LoVo (cell line): Measurements from ENCODE around the gene TM9SF2.

Experiments
- DNase-seq: peaks from one replicate; pipeline ENCODE4 v3.0.0-alpha.2; 2016; ENCODE audit warnings: low spot score

The TM9SF2 gene

DNA sequence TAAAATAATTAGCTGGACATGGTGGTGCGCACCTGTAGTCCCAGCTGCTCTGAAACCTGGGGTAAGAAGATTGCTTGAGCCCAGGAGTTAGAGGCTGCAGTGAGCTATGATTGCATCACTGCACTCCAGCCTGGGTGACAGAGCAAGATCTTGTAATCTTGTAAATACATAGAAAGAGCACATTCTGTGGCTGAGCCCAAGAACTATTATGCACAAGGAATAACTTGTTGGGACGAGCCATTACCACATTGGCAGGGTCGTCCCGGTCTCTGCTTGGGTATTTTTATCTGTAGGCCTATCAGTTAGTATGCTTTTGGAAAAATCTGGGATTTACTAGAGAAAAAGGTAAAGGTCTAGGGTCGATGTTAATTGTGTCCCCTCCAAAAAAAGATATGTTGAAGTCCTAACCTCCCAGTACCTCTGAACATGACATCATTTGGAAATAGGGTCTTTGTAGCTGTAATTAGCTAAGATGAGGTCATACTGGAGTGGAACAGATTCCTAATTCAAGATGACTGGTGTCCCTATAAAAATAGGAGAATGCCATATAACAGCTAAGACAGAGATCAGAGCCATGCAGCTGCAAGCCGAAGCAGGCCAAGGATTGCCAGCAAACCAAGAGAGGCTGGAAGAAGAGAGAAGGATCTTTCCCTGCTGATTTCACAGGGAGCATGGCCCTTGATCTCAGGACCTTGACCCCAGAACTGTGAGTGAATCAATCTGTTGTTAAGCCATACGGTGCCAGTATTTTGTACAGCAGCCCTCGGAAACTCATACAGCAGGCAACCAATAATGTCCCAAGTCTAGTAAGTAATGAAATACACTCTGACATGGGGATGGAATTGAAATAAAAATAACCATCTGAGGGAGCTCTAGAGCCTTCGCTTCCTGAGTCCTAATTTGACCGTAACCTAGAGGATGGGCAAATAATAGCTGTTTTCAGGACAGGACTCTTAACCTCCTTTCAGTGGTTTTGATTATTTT lies 77.0 kb downstream of the TM9SF2 start:
- no peak for DNase-seq

DNA sequence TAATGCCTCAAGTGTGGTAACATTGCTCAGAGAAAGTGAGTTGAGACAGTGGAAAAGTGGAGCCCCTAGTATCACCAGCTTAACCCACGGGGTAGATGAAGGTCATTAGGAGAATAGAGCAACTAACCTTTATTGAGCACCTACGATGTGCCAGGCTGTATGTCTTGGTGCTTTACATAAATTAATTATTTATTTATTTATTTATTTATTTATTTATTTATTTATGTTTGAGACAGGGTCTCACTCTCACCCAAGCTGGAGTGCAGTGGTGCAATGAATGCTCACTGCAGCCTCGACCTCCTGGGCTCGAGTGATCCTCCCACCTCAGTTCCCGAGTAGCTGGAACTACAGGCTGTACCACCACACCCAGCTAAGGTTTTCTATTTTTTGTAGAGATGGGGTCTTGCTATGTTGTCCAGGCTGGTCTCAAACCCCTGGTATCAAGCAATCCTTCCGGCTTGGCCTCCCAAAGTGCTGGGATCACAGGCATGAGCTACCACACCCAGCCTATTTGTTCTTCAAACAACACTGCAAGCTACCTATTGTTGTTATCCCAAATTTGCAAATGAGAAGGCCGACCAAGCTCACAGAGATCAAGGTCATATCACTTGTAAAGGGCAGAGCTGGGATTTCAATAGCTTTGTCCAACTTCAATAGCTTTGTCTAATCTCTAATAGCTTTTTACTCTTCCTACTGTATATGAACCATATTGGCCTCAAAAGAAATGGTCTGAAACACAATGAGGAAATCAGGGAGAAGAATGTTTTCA lies 79.4 kb downstream of the TM9SF2 start:
- DNase-seq = no peak

DNA sequence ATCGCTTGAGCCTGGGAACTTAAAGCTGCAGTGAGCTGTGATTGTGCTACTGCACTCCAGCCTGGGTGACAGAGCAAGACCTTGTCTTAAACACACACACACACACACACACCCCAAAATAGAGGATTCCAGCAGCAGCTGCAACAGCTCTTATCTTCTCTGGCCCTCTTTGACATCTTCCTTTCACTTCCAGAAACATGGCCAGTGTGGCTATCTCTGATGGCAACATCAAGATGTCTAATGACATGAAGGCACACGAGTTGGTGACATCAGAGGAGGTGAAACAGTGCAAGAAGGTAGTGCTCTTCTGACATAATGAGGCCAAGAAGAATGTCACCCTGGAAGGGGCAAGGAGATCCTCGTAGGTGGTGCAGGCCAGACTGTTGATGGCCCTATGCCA lies 81.2 kb downstream of the TM9SF2 start:
- no peak for DNase-seq

DNA sequence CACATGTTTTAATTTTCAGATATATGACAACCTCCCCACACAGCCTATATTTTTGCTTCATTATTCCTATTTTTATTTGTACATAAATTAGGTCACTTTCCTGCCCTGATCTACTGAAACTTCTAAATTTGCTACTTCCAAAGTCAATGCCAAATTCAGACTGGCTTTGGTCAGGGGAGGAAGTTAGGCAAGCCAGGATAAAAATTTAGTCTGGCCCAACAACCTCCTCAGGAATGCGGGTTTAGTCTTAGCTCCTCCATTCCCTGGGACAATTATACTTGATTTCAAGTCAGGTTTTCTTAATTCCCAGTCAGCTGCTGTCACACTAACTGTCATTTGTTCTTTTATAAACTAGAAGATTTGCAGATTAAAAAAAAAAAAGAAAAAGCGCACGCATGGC lies 84.3 kb downstream of the TM9SF2 start:
- no peak for DNase-seq

DNA sequence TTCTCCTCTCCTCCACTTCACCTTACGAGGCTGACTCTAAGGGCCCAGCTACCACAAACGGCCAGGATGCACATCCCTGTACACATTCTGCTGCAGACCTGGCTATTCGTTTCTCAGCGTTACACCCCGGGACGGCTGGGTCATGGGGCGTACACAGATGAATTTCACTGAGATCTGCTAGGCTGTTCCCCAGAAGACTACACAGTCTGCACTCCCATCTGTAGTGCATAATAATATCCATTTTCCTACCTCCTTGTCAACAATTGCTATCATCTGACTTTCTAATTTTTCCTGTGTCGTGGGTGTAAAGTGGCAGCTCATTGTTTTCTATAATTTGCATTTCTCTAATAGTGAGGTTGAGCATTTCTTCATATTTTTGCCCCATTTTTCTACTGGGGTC lies 85.7 kb downstream of the TM9SF2 start:
- no peak for DNase-seq

DNA sequence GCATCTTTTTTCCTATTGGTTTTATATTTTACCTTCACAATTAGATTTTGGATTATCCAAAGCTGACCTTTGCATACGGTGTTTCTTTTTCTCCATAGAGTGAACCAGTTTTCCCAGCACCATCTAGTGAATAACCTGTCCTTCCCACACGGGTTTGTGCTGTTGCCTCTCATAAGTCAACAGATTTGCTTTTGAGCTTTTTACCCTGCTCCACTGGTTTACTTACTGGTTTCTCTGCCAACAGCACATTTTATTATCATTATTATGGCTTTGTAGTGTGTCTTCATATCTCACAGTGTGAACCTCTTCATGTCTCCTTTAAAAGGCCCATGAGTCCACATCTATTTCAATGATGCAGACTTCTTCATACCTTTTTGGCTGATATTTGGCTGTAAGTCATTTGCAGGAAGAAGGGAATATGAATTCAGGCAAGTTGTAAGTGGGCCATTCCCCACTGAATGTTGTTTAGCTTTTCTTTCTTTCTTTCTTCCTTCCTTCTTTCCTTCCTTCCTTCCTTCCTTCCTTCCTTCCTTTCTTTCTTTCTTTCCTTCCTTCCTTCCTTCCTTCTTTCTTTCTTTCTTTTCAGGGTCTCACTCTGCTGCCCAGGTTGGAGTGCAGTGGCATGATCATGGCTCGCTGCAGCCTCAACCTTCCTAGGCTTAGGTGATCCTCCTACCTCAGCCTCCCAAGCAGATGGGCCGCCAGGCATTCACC lies 86.8 kb downstream of the TM9SF2 start:
- no peak for DNase-seq

DNA sequence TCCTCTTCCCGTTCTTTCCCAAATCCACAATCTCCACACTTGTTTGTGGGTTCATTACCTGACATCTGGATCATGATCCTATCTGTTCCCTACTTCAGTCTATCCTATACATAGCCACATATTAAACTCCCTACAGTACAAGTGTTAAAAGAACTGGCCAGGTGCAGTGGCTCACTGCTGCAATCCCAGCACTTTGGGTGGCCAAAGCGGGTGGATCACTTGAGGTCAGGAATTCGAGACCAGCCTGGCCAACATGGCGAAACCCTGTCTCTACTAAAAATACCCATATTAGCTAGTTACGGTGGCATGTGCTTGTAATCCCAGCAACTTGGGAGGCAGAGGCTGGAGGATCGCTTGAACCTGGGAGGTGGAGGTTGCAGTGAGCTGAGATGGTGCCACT lies 88.3 kb downstream of the TM9SF2 start:
- no peak for DNase-seq

DNA sequence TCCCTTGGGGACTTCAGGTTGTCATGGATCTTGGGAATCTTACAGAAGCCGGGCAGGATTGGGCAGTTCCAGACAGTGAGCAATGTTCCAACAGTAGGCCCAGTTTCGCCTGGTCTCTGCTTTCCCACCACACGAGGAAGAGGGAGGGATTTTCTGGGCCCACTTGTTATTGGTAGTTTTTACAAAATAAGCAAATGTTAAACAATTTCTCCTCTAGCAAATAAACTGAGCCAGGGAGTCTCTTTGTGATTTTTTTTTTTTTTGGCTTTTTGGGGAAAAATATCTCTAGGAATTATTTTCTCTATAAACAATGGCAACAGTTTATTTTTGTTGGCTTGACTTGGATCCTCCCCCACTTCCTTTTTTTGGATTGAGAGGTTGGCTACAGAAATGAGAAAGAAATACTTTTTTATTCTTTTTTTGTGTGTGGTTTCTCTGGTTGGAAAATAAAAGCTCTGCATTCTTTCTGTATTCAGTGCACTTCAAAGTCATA lies 89.3 kb downstream of the TM9SF2 start:
- DNase-seq = no peak

DNA sequence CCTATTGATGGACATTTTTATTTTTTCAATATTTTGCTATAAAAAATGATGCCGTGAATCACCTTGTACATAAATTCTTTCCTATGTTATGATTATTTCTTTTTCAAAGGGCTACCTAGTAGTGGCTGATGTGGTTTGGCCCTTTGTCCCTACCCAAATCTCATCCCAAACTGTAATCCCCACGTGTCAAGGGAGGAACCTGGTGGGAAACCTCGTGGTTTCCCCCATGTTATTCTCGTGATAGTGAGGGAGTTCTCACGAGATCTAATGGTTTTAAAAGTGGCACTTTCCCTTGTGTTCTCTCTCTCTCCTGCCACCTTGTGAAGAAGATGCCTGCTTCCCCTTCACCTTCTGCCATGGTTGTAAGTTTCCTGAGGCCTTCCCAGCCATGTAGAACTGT lies 94.9 kb downstream of the TM9SF2 start:
- no peak for DNase-seq

DNA sequence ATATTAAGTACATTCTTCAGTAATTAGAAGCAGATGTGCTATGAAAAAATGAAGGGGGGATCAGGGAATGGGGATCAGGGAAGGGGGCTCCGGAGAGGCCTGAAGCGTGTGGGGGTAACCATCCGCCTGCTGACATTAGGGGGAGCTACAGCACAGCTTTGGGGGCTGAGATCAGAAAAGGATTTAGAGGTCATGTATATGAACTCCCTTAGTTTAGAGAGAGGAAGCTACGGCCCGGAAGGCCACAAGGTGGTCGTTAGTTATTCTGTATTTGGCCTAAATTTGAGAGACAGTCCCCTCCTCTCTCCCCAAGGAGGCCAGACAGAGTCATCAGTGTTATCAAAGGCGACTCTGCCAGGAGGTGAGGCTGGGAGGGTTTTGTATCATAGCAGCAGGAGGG lies 99.0 kb downstream of the TM9SF2 start:
- no peak for DNase-seq

DNA sequence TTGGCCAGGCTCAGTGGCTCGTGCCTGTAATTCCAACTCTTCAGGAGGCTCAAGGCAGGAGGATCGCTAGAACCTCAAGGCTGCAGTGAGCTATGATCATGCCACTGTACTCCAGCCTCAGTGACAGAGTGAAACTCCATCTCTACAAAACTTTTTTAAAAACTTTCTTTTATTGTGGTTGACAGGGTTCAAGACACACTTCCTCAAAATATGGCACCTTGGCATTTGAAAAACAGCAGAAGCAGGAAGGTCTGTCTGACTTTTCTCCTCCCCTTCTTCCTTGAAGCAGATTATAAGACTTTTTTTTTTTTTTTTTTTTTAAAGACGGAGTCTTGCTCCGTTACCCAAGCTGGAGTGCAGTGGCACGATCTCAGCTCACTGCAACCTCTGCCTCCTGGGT lies 100.3 kb downstream of the TM9SF2 start:
- no peak for DNase-seq

DNA sequence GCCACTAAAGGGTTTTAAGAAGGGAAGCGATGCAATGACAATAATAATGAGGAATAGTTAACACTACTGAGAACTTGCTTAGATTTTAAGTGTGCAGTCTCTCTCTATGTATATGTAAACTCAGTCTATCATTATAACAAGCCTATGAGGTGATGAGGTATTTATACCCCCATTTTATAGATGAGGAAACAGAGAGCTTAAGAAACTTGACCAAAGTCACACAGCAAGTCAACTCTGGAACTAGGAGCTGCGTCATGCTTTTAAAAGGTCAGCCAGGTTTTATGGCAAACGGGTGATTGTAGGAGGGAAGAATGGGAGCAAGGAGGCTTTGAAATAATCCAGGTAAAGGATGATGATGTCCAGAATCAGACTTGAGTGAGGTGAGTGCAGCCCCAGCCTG lies 103.4 kb downstream of the TM9SF2 start:
- DNase-seq = no peak

DNA sequence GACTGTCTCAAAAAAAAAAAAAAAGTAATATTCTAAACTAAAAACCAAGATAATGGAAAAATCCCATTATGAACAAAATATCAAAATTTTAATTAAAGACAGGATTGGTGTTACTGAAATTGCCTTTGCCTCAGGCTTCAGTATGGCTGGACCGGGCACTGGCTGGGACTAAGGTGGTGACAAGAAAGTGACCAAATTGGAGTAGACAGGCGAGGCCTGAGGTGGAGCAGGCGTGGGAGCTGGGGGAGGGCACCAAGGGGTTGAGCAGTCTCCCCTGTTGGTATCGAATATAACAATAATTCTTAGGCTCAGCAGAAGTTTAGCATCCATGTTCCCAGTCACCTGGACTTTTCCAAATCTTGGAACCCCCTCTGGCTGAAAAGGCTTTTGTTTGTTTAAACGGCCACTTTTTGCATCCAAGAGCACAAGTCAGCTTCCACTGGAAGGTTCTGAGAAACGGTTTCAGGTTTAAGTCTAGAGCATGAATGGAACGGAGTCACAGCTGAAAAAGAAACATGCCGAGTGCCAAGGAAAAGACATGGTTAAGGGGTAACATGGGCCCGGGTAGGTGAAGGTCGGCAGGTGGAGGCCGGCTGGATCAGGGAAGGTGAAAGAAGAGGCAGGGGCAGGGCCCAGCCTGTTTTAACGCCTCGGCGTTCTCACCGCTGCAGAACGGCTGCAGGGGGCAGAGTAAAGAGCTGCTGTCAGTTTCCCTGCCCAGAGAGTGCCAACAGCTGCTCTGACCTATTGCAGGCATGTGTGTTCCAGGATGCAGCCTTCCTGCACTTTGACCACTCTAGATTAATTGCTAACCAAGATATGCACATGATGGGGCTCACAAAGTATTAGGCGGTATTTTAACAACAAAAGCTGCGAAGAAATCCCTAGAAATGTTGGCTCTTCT lies 104.4 kb downstream of the TM9SF2 start:
- peak; percentile 45 for DNase-seq

DNA sequence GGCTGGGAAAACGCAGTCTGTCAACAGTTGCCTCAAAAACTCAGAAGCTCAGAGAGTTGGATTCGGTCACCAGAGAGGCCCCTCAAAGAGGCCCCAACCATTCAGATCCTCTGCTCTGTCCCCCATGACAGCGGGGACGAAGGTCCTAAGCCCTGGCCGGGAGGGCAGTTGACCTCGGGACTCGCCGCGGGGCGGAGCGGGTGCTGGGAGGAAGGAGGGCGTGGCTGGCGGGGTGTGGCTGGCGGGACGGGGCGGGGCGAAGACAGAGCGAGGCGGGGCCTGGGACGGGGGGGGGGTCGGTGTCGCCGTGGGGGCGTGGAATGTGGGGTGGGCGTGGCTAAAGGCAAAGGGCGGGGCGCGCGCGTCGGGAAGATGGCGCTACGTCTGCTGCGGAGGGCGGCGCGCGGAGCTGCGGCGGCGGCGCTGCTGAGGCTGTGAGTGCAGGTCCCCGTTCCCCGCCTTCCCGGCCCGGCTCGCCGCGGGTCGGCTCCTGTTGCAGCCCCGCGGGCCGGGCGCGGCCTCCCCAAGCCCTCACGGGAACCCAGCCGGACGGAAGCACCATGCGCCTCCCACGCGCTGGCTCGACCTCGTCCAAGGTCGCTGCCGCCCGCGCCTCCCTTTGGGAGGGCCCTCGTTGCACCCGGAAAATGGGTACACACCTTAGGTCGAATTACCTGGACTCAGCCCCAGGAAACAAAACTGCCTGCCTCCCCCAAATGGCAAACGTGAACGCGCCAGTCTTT lies 105.2 kb downstream of the TM9SF2 start, which contains the start of gene CLYBL:
Gene CLYBL (plus strand): TSS at position 367 of the 743 bp plus-strand sequence.
- DNase-seq = peak; percentile 85

DNA sequence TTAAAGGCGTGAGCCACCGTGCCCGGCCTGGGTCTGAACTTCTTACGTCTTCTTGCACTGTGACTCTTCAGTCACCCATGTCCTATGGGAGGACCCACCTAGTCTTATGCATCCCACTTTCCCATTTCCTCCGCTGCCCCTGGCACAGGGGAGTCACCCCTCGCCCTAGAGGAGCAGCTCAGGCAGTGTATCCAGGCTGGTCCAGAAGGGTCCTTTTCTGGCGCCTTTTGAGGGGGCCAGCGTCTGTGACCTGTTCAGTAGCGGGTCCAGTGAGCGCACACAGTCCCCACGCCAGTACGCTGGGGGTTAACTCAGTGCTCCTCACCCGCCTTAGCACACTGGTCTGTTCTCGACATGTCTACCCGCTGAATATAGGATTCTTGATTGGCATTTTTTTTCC lies 107.1 kb downstream of the TM9SF2 start:
- no peak for DNase-seq

DNA sequence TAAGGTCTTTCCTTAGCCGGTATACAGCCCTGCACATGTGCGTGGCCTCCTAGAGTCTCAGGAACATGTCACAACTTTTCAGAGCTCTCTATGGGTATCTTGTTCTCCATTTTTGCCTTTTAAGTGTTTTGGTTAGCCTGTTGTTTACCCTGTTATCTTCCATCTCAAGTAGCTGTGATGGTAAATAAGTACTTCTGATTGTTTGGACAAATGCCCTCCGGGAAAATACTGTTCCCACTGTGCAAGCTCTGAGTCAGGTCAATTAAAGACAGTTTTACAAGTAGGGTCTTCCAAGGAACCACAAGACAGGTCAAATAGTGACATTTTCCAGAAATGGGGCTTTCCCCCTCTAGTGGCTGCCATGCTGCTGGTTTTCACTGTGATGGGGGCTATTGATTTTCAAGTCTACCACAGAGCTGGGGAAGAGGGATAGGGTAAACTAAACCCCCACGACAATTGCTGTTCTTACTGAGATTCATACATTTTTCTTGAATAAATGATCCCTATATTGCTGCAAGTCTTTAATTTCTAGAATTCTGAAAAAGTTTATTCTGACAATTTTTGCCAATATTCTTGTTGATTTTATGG lies 109.5 kb downstream of the TM9SF2 start:
- DNase-seq = no peak
